ENCODE data around the gene PTPRA. TPM values are rescaled to one million over a fixed set of nuclear protein-coding genes. Genes with fewer than 3 reads are reported as not detected.
A peak's percentile ranks its signal among the peaks of the same experiment; 100 is the strongest.

The PTPRA gene
- total RNA-seq, 1 experiment from 2014 or later = 47.2 TPM

- TF ChIP-seq AFF4 (CRISPR knock-in tag; IDR thresholded peaks at IDR 0.05; ENCODE audit: borderline replicate concordance) (no peak), ZNF317 (CRISPR knock-in tag; IDR thresholded peaks at IDR 0.05; ENCODE audit: borderline replicate concordance, low read depth) (no peak), ZNF219 (CRISPR knock-in tag; IDR thresholded peaks at IDR 0.05; ENCODE audit: borderline replicate concordance) (no peak), CBFB (CRISPR knock-in tag; IDR thresholded peaks at IDR 0.05; ENCODE audit: low read depth) (no peak)
These were observed 48.2 kb downstream of the PTPRA start (continued) for GRCh38 chr20:2921506-2921905.

GRCh38 chr20:2922957-2923356 lies 49.7 kb downstream of the PTPRA start:
- Mint-ChIP-seq H3K36me3 (peaks cover 20% of the 10 kb centered on the region), H3K4me1 (peaks cover 37% of the 10 kb centered on the region), H3K9me3 (no peaks in the 10 kb centered on the region), H3K27me3 (ENCODE audit: low read depth) (no peaks in the 10 kb centered on the region), H3K4me3 (no peak overlapping the region), H3K27ac (0 out of 2 replicates have a peak overlapping the region, but pooled peaks have one; percentile 21)
- no peak for TF ChIP-seq SP1 (CRISPR knock-in tag; conservative IDR thresholded peaks at IDR 0.05)
- no peak for TF ChIP-seq HMGA2 (CRISPR knock-in tag; IDR thresholded peaks at IDR 0.05)
- no peak for TF ChIP-seq PREB (CRISPR knock-in tag; IDR thresholded peaks at IDR 0.05; ENCODE audit: borderline replicate concordance)
- no peak for TF ChIP-seq FOXJ3 (CRISPR knock-in tag; IDR thresholded peaks at IDR 0.05; ENCODE audit: borderline replicate concordance)
- no peak for TF ChIP-seq ZNF423 (CRISPR knock-in tag; IDR thresholded peaks at IDR 0.05)
- ChIA-PET POLR2A (no interaction called here), CTCF (interaction anchor here (0.6 to 1.1 kb wide), 5 partner anchors 9 to 193 kb away, joined by 3 to 5 read pairs (median 4); partner anchors contain the start of gene TMEM239)
- DNase-seq (ENCODE audit: low spot score) (no peak), ATAC-seq (peak; percentile 41; the same call in 1 of the 2 replicates)

GRCh38 chr20:2930538-2930937 lies 57.3 kb downstream of the PTPRA start:
- ChIA-PET CTCF (interaction anchor here (0.6 kb wide), 1 partner anchor 20 kb away, joined by 5 read pairs; no protein-coding TSS in a partner anchor), POLR2A (no interaction called here)
- Mint-ChIP-seq H3K4me1 (no peaks in the 10 kb centered on the region), H3K36me3 (peaks cover 11% of the 10 kb centered on the region), H3K4me3 (no peak overlapping the region), H3K27ac (no peak overlapping the region), H3K9me3 (no peaks in the 10 kb centered on the region), H3K27me3 (ENCODE audit: low read depth) (no peaks in the 10 kb centered on the region)
- ATAC-seq (no peak), DNase-seq (ENCODE audit: low spot score) (no peak)
- TF ChIP-seq ATF6 (CRISPR knock-in tag; IDR thresholded peaks at IDR 0.05) (no peak), HMGXB4 (CRISPR knock-in tag; IDR thresholded peaks at IDR 0.05) (no peak), ZNF396 (CRISPR knock-in tag; IDR thresholded peaks at IDR 0.05; ENCODE audit: borderline replicate concordance) (no peak), JUN (CRISPR knock-in tag; IDR thresholded peaks at IDR 0.05) (no peak), CBFB (CRISPR knock-in tag; IDR thresholded peaks at IDR 0.05; ENCODE audit: low read depth) (no peak), OVOL2 (CRISPR knock-in tag; IDR thresholded peaks at IDR 0.05; ENCODE audit: borderline replicate concordance) (no peak), ZNF138 (CRISPR knock-in tag; conservative IDR thresholded peaks at IDR 0.05) (no peak), TEAD1 (CRISPR knock-in tag; IDR thresholded peaks at IDR 0.05) (no peak), ZNF317 (CRISPR knock-in tag; IDR thresholded peaks at IDR 0.05; ENCODE audit: borderline replicate concordance, low read depth) (no peak), TEAD4 (CRISPR knock-in tag; IDR thresholded peaks at IDR 0.05) (no peak), ZNF512 (CRISPR knock-in tag; IDR thresholded peaks at IDR 0.05; ENCODE audit: borderline replicate concordance) (no peak), GRHL2 (CRISPR knock-in tag; IDR thresholded peaks at IDR 0.05; ENCODE audit: insufficient replicate concordance, severe bottlenecking) (no peak), KAT7 (CRISPR knock-in tag; IDR thresholded peaks at IDR 0.05; ENCODE audit: borderline replicate concordance) (no peak), NFE2L1 (CRISPR knock-in tag; IDR thresholded peaks at IDR 0.05) (no peak), ZNF121 (CRISPR knock-in tag; IDR thresholded peaks at IDR 0.05) (no peak), ZNF416 (CRISPR knock-in tag; IDR thresholded peaks at IDR 0.05) (no peak)

Data from WTC11 (cell line).